HCT116 (cell line): Measurements from ENCODE around the gene GPX2. TPM values are rescaled to one million over a fixed set of nuclear protein-coding genes. Genes with fewer than 3 reads are reported as not detected.

ENCODE experiments used
- ATAC-seq: fragments of 200-7000 bp; cut with Tn5 transposase; 2 replicates; pipeline ENCODE4 v1.9.1; 2020; ENCODE audit warnings: mild to moderate bottlenecking, moderate library complexity
- BruUV-seq: library from RNA; stranded (reverse); fragments of 400-500 nt; replicated peaks from 2 replicates; lab custom pipeline; 2021; lab: Mats Ljungman, UMichigan
- CTCF ChIA-PET: fragments of 300-600 bp; sonication (Branson Sonifier 250); formaldehyde crosslinking; loops from one replicate; lab custom pipeline; 2021; ENCODE audit warnings: antibody characterized with exemption; lab: Charles Lee
- POLR2A ChIA-PET: fragments of 300-600, 350-600 bp; sonication (Branson Sonifier 250); formaldehyde crosslinking; loops from one replicate; lab custom pipeline; 2021; ENCODE audit warnings: antibody characterized with exemption; lab: Charles Lee
- RAD21 ChIA-PET, 2 experiments: fragments of 300-600 bp; sonication (Branson Sonifier 250); formaldehyde crosslinking; loops; one replicate each; lab custom pipeline; 2023; ENCODE audit warnings: low total read pairs in 2 of 2; ENCODE audit not compliant: uncharacterized antibody in 2 of 2, unreplicated experiment in 2 of 2, low non-redundant PET in 1 of 2; lab: Charles Lee
- DNase-seq: peaks from one replicate; pipeline ENCODE4 v3.0.0-alpha.2; 2010; ENCODE audit warnings: low read depth, low spot score
- H2AFZ ChIP-seq: fragments of 200-600 bp; shearing (Covaris generic), sonication (generic); 2 replicates; pipeline ENCODE4 v1.6.1; 2017; ENCODE audit warnings: low read depth, mixed run types, mixed read lengths, antibody characterized with exemption, low read length; ENCODE audit not compliant: poor library complexity, severe bottlenecking
- H3K27ac ChIP-seq: 2 replicates; pipeline ENCODE4 v1.5.1; 2012; ENCODE audit warnings: low read depth, low read length
- H3K27me3 ChIP-seq: fragments of 200-600 bp; sonication (generic); 2 replicates; pipeline ENCODE4 v1.6.1; 2016; ENCODE audit warnings: mixed run types, low read length, mixed read lengths; ENCODE audit not compliant: insufficient read depth
- H3K36me3 ChIP-seq, 2 experiments: fragments of 200-500 bp in 1 of 2; fragments of 200-600 bp in 1 of 2; sonication (Bioruptor generic) in 1 of 2; sonication (generic) in 1 of 2; 2 replicates each; pipeline versions ENCODE4 v1.5.1 to v1.6.1; 2014 to 2016; ENCODE audit warnings: low read length in 2 of 2, inconsistent platforms in 1 of 2, mixed read lengths in 1 of 2, mixed run types in 1 of 2; ENCODE audit not compliant: insufficient read depth in 2 of 2, control insufficient read depth in 1 of 2
- H3K4me1 ChIP-seq, 2 experiments: fragments of 200-600 bp in 1 of 2; sonication (generic) in 1 of 2; 2 replicates each; pipeline versions ENCODE4 v1.5.1 to v1.6.1; 2012 to 2017; ENCODE audit warnings: low read length in 2 of 2, inconsistent platforms in 1 of 2, mild to moderate bottlenecking in 1 of 2, mixed read lengths in 1 of 2, mixed run types in 1 of 2, moderate library complexity in 1 of 2; ENCODE audit not compliant: insufficient read depth in 2 of 2, control insufficient read depth in 1 of 2
- H3K4me2 ChIP-seq: fragments of 200-600 bp; sonication (generic); 2 replicates; pipeline ENCODE4 v1.6.1; 2017; ENCODE audit warnings: mixed run types, low read length, mixed read lengths
- H3K4me3 ChIP-seq, 2 experiments: fragments of 200-600 bp in 1 of 2; sonication (generic) in 1 of 2; replicated peaks in 1 of 2; 2 replicates each; pipeline ENCODE4 v1.5.1; 2011 to 2016; ENCODE audit warnings: low read length in 2 of 2, control low read depth in 1 of 2, low read depth in 1 of 2, mild to moderate bottlenecking in 1 of 2, mixed read lengths in 1 of 2, mixed run types in 1 of 2
- H3K79me2 ChIP-seq: fragments of 200-600 bp; sonication (generic); 2 replicates; pipeline ENCODE4 v1.6.1; 2017; ENCODE audit warnings: mild to moderate bottlenecking, mixed run types, low read length, moderate library complexity, mixed read lengths; ENCODE audit not compliant: insufficient read depth
- H3K9ac ChIP-seq: fragments of 200-600 bp; sonication (generic); 2 replicates; pipeline ENCODE4 v1.6.1; 2016; ENCODE audit warnings: low read length, mixed read lengths
- H3K9me2 ChIP-seq: fragments of 200-600 bp; sonication (generic), shearing (Covaris generic); 2 replicates; pipeline ENCODE4 v1.6.1; 2017; ENCODE audit warnings: mixed run types, mild to moderate bottlenecking, moderate library complexity; ENCODE audit not compliant: insufficient read depth
- H3K9me3 ChIP-seq, 2 experiments: fragments of 200-500 bp in 1 of 2; fragments of 200-600 bp in 1 of 2; sonication (Bioruptor generic) in 1 of 2; sonication (generic) in 1 of 2; 2 replicates each; pipeline ENCODE4 v1.6.1; 2014 to 2017; ENCODE audit warnings: low read length in 2 of 2, mixed read lengths in 2 of 2, inconsistent platforms in 1 of 2, low read depth in 1 of 2, mild to moderate bottlenecking in 1 of 2, mixed run types in 1 of 2, moderate library complexity in 1 of 2; ENCODE audit not compliant: control insufficient read depth in 1 of 2, insufficient read depth in 1 of 2
- H4K20me1 ChIP-seq: fragments of 200-600 bp; sonication (generic), shearing (Covaris generic); 2 replicates; pipeline ENCODE4 v1.6.1; 2017; ENCODE audit warnings: mixed run types, mild to moderate bottlenecking, moderate library complexity; ENCODE audit not compliant: insufficient read depth
- CBX3 ChIP-seq: IDR thresholded peaks from 2 replicates; pipeline ENCODE4 v1.6.1; 2012; ENCODE audit warnings: low read depth
- ELF1 ChIP-seq: IDR thresholded peaks from 2 replicates; pipeline ENCODE4 v1.6.1; 2012; ENCODE audit warnings: low read depth, borderline replicate concordance
- EZH2 ChIP-seq: fragments of 200-600 bp; sonication (generic); IDR thresholded peaks from 2 replicates; pipeline ENCODE4 v1.6.1; 2017; ENCODE audit warnings: antibody characterized with exemption, mixed run types
- EZH2phosphoT487 ChIP-seq: fragments of 200-600 bp; IDR thresholded peaks from 2 replicates; pipeline ENCODE4 v1.6.1; 2018; ENCODE audit warnings: antibody characterized with exemption, borderline replicate concordance
- JUND ChIP-seq: IDR thresholded peaks from 2 replicates; pipeline ENCODE4 v1.6.1; 2012
- POLR2A ChIP-seq: IDR thresholded peaks from 2 replicates; pipeline ENCODE4 v1.7.0; 2011; ENCODE audit warnings: borderline replicate concordance; ENCODE audit not compliant: insufficient read depth, insufficient read length; ENCODE audit errors: extremely low read depth
- SP1 ChIP-seq: IDR thresholded peaks from 2 replicates; pipeline ENCODE4 v1.6.1; 2012; ENCODE audit warnings: low read depth
- SRF ChIP-seq: IDR thresholded peaks from 2 replicates; pipeline ENCODE4 v1.6.1; 2012; ENCODE audit warnings: low read depth
- ZNF274 ChIP-seq: fragments of 200-500 bp; sonication (Bioruptor generic); IDR thresholded peaks from 2 replicates; pipeline ENCODE4 v1.6.1; 2014; ENCODE audit warnings: mild to moderate bottlenecking, low read depth, low read length, inconsistent platforms
- intact Hi-C: fragments of 100-400 bp; cut with micrococcal nuclease; formaldehyde crosslinking; loops from 2 replicates; pipeline ENCODE4 v1.10.0; 2022
- total RNA-seq: library from RNA; stranded (reverse); gene quantifications from one replicate; pipeline ENCODE4 v1.2.1, GENCODE V29; 2021; ENCODE audit not compliant: unreplicated experiment
- TF ChIP-seq, protein P1 (sequence below): IDR thresholded peaks from 2 replicates; pipeline ENCODE4 v1.6.1; 2012
- TF ChIP-seq, protein P2 (sequence below): IDR thresholded peaks from 2 replicates; pipeline ENCODE4 v1.6.1; 2012

Gene GPX2
- total RNA-seq, 1 experiment from 2014 or later, result 0.61 TPM

DNA sequence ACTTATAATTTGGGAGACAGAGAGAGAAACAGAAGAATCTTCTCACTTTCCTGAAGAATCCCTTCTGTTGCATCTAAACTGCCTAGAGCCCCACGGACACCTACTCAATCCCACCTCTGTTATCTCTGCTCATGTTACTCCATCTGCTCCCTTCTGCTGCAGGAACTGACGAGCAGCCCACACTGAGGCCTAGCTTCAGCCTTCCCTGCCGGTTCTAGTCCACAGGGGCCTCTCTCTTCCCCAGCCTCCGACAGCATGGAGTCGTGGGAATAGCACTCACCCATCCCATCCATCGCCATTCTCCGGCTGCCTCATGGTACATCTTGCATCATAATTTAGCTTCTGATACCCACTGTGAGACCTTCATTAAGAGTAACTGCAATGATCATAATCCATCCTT lies 25.6 kb upstream of the GPX2 start:
- TF ChIP-seq EZH2 (no peak), JUND (no peak), ELF1 (no peak)
- TF ChIP-seq, protein P1, sequence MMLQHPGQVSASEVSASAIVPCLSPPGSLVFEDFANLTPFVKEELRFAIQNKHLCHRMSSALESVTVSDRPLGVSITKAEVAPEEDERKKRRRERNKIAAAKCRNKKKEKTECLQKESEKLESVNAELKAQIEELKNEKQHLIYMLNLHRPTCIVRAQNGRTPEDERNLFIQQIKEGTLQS, result no peak
- TF ChIP-seq, protein P2, sequence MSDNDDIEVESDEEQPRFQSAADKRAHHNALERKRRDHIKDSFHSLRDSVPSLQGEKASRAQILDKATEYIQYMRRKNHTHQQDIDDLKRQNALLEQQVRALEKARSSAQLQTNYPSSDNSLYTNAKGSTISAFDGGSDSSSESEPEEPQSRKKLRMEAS, result no peak
- ChIA-PET POLR2A (interaction anchor here (0.7 kb wide), 1 partner anchor 19 kb away, joined by 3 read pairs; no protein-coding TSS in a partner anchor), CTCF (no interaction called here), RAD21 (no interaction called here)
- ATAC-seq (no peak), DNase-seq (no peak)
- H4K20me1 ChIP-seq, result no peaks in the 10 kb centered on the region
- H3K4me1 ChIP-seq, result peaks cover 34 to 40% of the 10 kb centered on the region in 2 experiments
- no TSS peak for BruUV-seq
- H3K9me2 ChIP-seq, result no peaks in the 10 kb centered on the region
- H3K36me3 ChIP-seq, result no peaks in the 10 kb centered on the region
- H3K9me3 ChIP-seq, result no peaks in the 10 kb centered on the region
- H3K79me2 ChIP-seq, result no peaks in the 10 kb centered on the region
- H3K4me2 ChIP-seq, result peak overlapping the region; percentile 20; the same call in 1 of the 2 replicates
- no peak overlapping the region for H3K9ac ChIP-seq
- no peaks in the 10 kb centered on the region for H3K27me3 ChIP-seq
- no peak overlapping the region for H2AFZ ChIP-seq
- intact Hi-C loops, result no loop called here
- H3K27ac ChIP-seq, result no peak overlapping the region
- no peak overlapping the region for H3K4me3 ChIP-seq

DNA sequence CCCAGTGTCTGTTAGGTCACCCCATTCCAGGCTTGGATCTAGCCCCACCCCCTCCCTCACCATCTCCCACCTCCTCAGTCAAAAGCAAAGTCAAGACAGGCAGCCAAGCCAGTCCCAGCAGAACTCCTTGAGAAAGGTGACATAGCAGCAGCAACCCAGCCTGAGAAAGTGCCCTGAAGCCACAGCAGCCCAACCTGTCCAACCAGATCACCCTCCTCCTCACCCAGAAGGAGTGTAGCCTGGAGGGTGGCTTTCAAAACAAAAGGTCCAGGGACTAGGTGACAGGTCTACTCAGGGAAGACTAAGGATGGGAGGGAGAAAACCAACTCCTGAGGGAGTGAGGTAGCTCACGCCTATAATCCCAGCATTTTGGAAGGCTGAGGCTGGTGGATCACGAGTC lies 24.4 kb upstream of the GPX2 start:
- no peaks in the 10 kb centered on the region for H3K9me3 ChIP-seq
- no peak overlapping the region for H2AFZ ChIP-seq
- no peaks in the 10 kb centered on the region for H4K20me1 ChIP-seq
- H3K4me1 ChIP-seq, result peaks cover 30 to 34% of the 10 kb centered on the region in 2 experiments
- no peak overlapping the region for H3K4me2 ChIP-seq
- no peaks in the 10 kb centered on the region for H3K9me2 ChIP-seq
- ChIA-PET RAD21 (no interaction called here), CTCF (no interaction called here), POLR2A (interaction anchor here (1.4 kb wide), 1 partner anchor 20 kb away, joined by 3 read pairs; the partner anchor contains the start of gene FNTB)
- no peaks in the 10 kb centered on the region for H3K79me2 ChIP-seq
- H3K27me3 ChIP-seq, result no peaks in the 10 kb centered on the region
- intact Hi-C loops, result no loop called here
- H3K27ac ChIP-seq, result no peak overlapping the region; the same call in 1 of the 2 replicates
- TF ChIP-seq JUND (no peak), POLR2A (no peak), EZH2phosphoT487 (no peak), ZNF274 (no peak), CBX3 (no peak), EZH2 (no peak), SP1 (peak; percentile 19; the same call in 1 of the 2 replicates), SRF (no peak)
- TF ChIP-seq, protein P1, result no peak
- no TSS peak for BruUV-seq
- H3K36me3 ChIP-seq, result no peaks in the 10 kb centered on the region
- DNase-seq (no peak), ATAC-seq (no peak; the same call in 1 of the 2 replicates)
- H3K9ac ChIP-seq, result no peak overlapping the region
- no peak overlapping the region for H3K4me3 ChIP-seq
